Stomach (tissue), 9 donors: ENCODE data around the gene TFF3. TPM values are rescaled to one million over a fixed set of nuclear protein-coding genes. Genes with fewer than 3 reads are reported as not detected.
A peak's percentile ranks its signal among the peaks of the same experiment; 100 is the strongest.

Experiments used
- DNase-seq, 2 donors: peaks; one replicate each; pipeline versions ENCODE4 v3.0.0 to v3.0.0-alpha.2; 2013 to 2019
- H3K27ac ChIP-seq, 5 donors: fragments of 200-600 bp in 4 of 5; sonication (generic) in 4 of 5; one replicate each; pipeline ENCODE4 v1.5.1; 2013 to 2019; ENCODE audit warnings: mild to moderate bottlenecking in 1 of 5, moderate library complexity in 1 of 5
- H3K27me3 ChIP-seq, 3 donors: fragments of 200-600 bp; sonication (generic); one replicate each; pipeline ENCODE4 v1.5.1; 2017 to 2019; ENCODE audit warnings: mixed run types in 1 of 3
- H3K36me3 ChIP-seq, 4 donors: fragments of 200-600 bp; sonication (generic); 1 replicate in 3 of 4; 2 replicates in 1 of 4; pipeline ENCODE4 v1.5.1; 2016 to 2019
- H3K4me1 ChIP-seq, 4 donors: fragments of 200-600 bp; sonication (generic); one replicate each; pipeline ENCODE4 v1.5.1; 2016 to 2019
- H3K4me3 ChIP-seq, 4 donors: fragments of 200-600 bp; sonication (generic) in 3 of 4; one replicate each; pipeline ENCODE4 v1.5.1; 2016 to 2019; ENCODE audit warnings: mild to moderate bottlenecking in 1 of 4
- H3K9me3 ChIP-seq, 4 donors: fragments of 200-600 bp; sonication (generic); one replicate each; pipeline ENCODE4 v1.5.1; 2016 to 2019
- EP300 ChIP-seq: sonication (generic); formaldehyde crosslinking; IDR thresholded peaks from one replicate; pipeline ENCODE4 v1.6.1; 2017; ENCODE audit warnings: antibody characterized with exemption
- POLR2A ChIP-seq, 4 donors: fragments of 450-650 bp; IDR thresholded peaks; one replicate each; pipeline ENCODE4 v1.6.1; 2016; ENCODE audit warnings: antibody characterized with exemption in 4 of 4, control low read depth in 2 of 4, mild to moderate bottlenecking in 1 of 4, moderate library complexity in 1 of 4
- POLR2AphosphoS5 ChIP-seq, 3 donors: sonication (generic); formaldehyde crosslinking; IDR thresholded peaks; one replicate each; pipeline ENCODE4 v1.6.1; 2016; ENCODE audit warnings: antibody characterized with exemption in 3 of 3
- WGBS, 5 donors: extraction: QIAGEN DNeasy Blood & Tissue Kit in 3 of 5; methylation state at CpG; one replicate each; pipeline versions ENCODE4 v1.1.5 to v1.1.7; 2013 to 2018; 5-methylcytosine and 5-hydroxymethylcytosine counted together
- intact Hi-C: fragments of 100-400 bp; cut with DNase I; formaldehyde crosslinking; loops from one replicate; pipeline ENCODE4 v1.15.1; 2023; ENCODE audit warnings: low total_unique reads
- polyA plus RNA-seq, 3 donors: library from polyadenylated mRNA; stranded (reverse); fragments of 200-250 nt; gene quantifications; one replicate each; pipeline ENCODE4 v1.2.3, GENCODE V29; 2013
- total RNA-seq, 5 donors: library from RNA; depleted of rRNA; stranded (reverse); fragments of >200 nt; gene quantifications; one replicate each; pipeline versions ENCODE4 v1.1.0 to v1.2.3, GENCODE V29; 2014 to 2016
- TF ChIP-seq, protein P1 (sequence below), 7 experiments: fragments of 450-650 bp in 4 of 7; fragments of 200-600 bp in 3 of 7; sonication (generic) in 3 of 7; IDR thresholded peaks; one replicate each; pipeline ENCODE4 v1.5.1; 2016 to 2019; ENCODE audit warnings: antibody characterized with exemption in 7 of 7, control low read depth in 2 of 7, mild to moderate bottlenecking in 1 of 7
- donor health status: healthy with polysubstance abuse.
- donor health status: Bipolar disorder and iron deficiency.
- donor health status: healthy.

Gene TFF3
- total and polyA plus RNA-seq, 8 donors = 2.0 to 488 (median 27.3) TPM

DNA sequence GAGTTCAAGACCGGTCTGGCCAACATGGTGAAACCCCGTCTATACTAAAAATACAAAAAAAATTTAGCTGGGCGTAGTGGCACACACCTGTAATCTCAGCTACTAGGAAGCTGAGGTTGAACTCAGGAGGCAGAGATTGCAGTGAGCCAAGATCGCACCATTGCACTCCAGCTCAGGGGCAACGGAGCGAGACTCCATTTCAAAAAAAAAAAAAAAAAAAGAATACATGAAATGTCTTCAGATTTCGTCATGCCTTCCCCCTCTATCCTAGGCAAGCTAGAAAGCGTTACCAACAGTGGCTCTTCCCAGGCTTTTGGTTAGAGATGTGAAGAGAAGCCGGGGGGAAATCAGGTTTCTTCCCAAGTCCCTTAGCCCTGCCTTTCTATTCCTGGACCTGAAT lies 47.5 kb upstream of the TFF3 start:
- TF ChIP-seq, protein P1, sequence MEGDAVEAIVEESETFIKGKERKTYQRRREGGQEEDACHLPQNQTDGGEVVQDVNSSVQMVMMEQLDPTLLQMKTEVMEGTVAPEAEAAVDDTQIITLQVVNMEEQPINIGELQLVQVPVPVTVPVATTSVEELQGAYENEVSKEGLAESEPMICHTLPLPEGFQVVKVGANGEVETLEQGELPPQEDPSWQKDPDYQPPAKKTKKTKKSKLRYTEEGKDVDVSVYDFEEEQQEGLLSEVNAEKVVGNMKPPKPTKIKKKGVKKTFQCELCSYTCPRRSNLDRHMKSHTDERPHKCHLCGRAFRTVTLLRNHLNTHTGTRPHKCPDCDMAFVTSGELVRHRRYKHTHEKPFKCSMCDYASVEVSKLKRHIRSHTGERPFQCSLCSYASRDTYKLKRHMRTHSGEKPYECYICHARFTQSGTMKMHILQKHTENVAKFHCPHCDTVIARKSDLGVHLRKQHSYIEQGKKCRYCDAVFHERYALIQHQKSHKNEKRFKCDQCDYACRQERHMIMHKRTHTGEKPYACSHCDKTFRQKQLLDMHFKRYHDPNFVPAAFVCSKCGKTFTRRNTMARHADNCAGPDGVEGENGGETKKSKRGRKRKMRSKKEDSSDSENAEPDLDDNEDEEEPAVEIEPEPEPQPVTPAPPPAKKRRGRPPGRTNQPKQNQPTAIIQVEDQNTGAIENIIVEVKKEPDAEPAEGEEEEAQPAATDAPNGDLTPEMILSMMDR (IDR thresholded peaks at IDR 0.05) = no peak
- no peak for TF ChIP-seq POLR2AphosphoS5 (IDR thresholded peaks at IDR 0.05)
- no peak for DNase-seq
- peaks cover 0 to 7% (median 6%) of the 10 kb centered on the region in 4 donors for H3K9me3 ChIP-seq
- intact Hi-C loops = no loop called here
- H3K27me3 ChIP-seq = peaks cover 0 to 77% (median 0%) of the 10 kb centered on the region in 3 donors
- H3K4me3 ChIP-seq = no peak overlapping the region
- WGBS, 5 donors = 40 to 65% (median 47%) methylated on average over 9 of the region's 9 CpGs
- H3K27ac ChIP-seq = peak overlapping the region in 2 of 5 donors; percentile 27 to 54
- no peaks in the 10 kb centered on the region for H3K36me3 ChIP-seq
- peaks cover 0 to 20% (median 9%) of the 10 kb centered on the region in 4 donors for H3K4me1 ChIP-seq

DNA sequence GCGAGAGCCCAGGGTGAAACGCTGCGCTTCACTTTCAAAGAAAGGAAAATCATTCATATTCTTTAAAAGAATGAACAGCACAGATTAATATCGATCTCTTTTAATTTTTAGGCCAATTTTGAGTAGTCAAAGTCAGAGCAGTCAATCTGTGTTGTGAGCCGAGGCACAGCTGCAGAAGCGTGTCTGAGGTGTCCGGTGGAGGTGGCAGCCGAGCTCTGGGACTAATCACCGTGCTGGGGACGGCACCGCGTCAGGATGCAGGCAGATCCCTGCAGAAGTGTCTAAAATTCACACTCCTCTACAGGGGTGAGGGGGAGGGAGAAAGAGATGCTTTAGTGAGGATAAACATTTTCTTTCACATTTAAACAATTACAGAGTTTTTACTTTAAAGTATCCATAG lies 47.0 kb upstream of the TFF3 start:
- TF ChIP-seq POLR2AphosphoS5 (IDR thresholded peaks at IDR 0.05) (no peak), POLR2A (IDR thresholded peaks at IDR 0.05) (no peak), EP300 (no peak)
- TF ChIP-seq, protein P1 (IDR thresholded peaks at IDR 0.05) = no peak
- Histone ChIP-seq H3K9me3 (peaks cover 0 to 11% (median 8%) of the 10 kb centered on the region in 4 donors), H3K27ac (no peak overlapping the region), H3K36me3 (no peaks in the 10 kb centered on the region), H3K4me3 (no peak overlapping the region), H3K27me3 (peaks cover 0 to 77% (median 0%) of the 10 kb centered on the region in 3 donors), H3K4me1 (peaks cover 0 to 17% (median 6%) of the 10 kb centered on the region in 4 donors)
- 77 to 89% (median 83%) methylated on average over 12 of the region's 12 CpGs for WGBS, 5 donors
- DNase-seq = no peak
- intact Hi-C loops = no loop called here

DNA sequence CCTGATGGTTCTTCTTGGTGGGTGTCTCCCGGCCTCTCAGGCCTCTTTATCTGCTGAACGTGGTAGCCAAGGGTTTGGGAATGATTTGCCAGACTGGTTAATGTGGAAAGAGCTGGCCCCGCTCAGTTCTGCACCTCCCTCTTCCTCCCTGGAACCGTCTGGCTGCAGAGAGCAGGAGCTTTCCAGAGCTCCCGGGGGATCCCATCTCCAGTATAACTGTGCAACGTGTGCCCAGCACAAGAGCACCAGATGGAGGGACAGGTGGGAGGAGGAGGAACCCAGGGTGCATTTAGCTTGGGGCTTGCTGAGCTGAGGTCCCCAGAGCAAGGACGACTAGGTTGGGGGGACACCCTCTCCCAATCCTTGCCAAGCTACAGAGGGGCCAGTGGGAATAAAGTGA lies 46.1 kb upstream of the TFF3 start:
- H3K36me3 ChIP-seq = no peaks in the 10 kb centered on the region
- TF ChIP-seq EP300 = no peak
- no peak for TF ChIP-seq POLR2A (IDR thresholded peaks at IDR 0.05)
- TF ChIP-seq, protein P1 (IDR thresholded peaks at IDR 0.05) = no peak
- no peak for TF ChIP-seq POLR2AphosphoS5 (IDR thresholded peaks at IDR 0.05)
- peaks cover 0 to 18% (median 15%) of the 10 kb centered on the region in 4 donors for H3K9me3 ChIP-seq
- WGBS, 5 donors = 27 to 49% (median 36%) methylated on average over 7 of the region's 7 CpGs
- peaks cover 0 to 77% (median 0%) of the 10 kb centered on the region in 3 donors for H3K27me3 ChIP-seq
- intact Hi-C loops = no loop called here
- no peak overlapping the region for H3K4me3 ChIP-seq
- DNase-seq = no peak
- peaks cover 0 to 10% (median 4%) of the 10 kb centered on the region in 4 donors for H3K4me1 ChIP-seq
- H3K27ac ChIP-seq = no peak overlapping the region

DNA sequence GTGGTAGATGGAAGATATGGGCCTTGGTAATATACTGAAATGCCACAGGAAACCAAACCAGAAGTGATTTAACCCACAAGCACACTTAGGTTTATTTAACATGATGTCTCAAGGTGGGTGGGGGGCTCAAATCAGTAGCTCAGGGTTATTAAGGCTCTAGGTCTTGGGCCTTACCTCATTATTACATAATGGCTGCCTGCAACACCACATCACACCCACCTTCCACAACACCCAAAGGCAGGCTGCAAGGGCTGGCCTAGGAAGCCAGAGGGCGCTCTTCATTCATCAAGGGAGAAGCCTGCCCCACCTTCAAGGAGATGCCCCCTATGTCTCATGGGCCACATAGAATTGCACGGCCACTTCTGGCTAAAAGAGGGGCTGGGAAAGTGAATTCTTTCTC lies 45.1 kb upstream of the TFF3 start:
- Histone ChIP-seq H3K27me3 (peaks cover 0 to 70% (median 0%) of the 10 kb centered on the region in 3 donors), H3K4me1 (peaks cover 0 to 10% (median 4%) of the 10 kb centered on the region in 4 donors), H3K4me3 (no peak overlapping the region), H3K27ac (peak overlapping the region in 1 of 5 donors; percentile 14), H3K9me3 (peaks cover 0 to 26% (median 21%) of the 10 kb centered on the region in 4 donors), H3K36me3 (no peaks in the 10 kb centered on the region)
- TF ChIP-seq, protein P1 (IDR thresholded peaks at IDR 0.05) = peak in 1 of 7 experiments; percentile 22
- no peak for TF ChIP-seq EP300
- WGBS, 5 donors = 77 to 84% (median 83%) methylated on average over 2 of the region's 2 CpGs
- intact Hi-C loops = no loop called here
- no peak for DNase-seq
